Measurements from ENCODE around the gene ZNF224. TPM values are rescaled to one million over a fixed set of nuclear protein-coding genes. Genes with fewer than 3 reads are reported as not detected.

ZNF224 gene
- total RNA-seq: 65.7 TPM
- polyA plus RNA-seq: 12.3 TPM

- under 1% methylated on average over 50 of the region's 50 CpGs for WGBS
- DNase-seq (ENCODE audit: extremely low spot score): peak; percentile 95
- H3K27ac ChIP-seq (ENCODE audit: low read depth): peak within 1 kb of the TSS; percentile 42
- H3K36me3 ChIP-seq (ENCODE audit: insufficient read depth): peaks cover 3% of the 10 kb centered on the region
- H3K4me1 ChIP-seq (ENCODE audit: insufficient read depth): no peaks in the 10 kb centered on the region
- peak within 1 kb of the TSS; percentile 81 for H3K4me3 ChIP-seq (ENCODE audit: low read depth, low read length)
These were observed at the start of gene ZNF224 for GRCh38 chr19:44093931-44094765. TSS of gene ZNF224 (plus strand) at chr19:44094361. CDS start at chr19:44097874, 3,513 bp downstream.

GRCh38 chr19:44050740-44051649, 43.2 kb upstream of the ZNF224 start:
- H3K4me3 ChIP-seq (ENCODE audit: low read depth, low read length): peak overlapping the region; percentile 76
- no peak for DNase-seq (ENCODE audit: extremely low spot score)
- no peaks in the 10 kb centered on the region for H3K4me1 ChIP-seq (ENCODE audit: insufficient read depth)
- 9% methylated on average over 21 of the region's 21 CpGs for WGBS
- H3K27ac ChIP-seq (ENCODE audit: low read depth): no peak overlapping the region
- H3K36me3 ChIP-seq (ENCODE audit: insufficient read depth): no peaks in the 10 kb centered on the region

- WGBS: 1% methylated on average over 38 of the region's 38 CpGs
- peak within 1 kb of the TSS; percentile 76 for H3K4me3 ChIP-seq (ENCODE audit: low read depth, low read length)
- H3K4me1 ChIP-seq (ENCODE audit: insufficient read depth): no peaks in the 10 kb centered on the region
- DNase-seq (ENCODE audit: extremely low spot score): peak; percentile 97
- H3K36me3 ChIP-seq (ENCODE audit: insufficient read depth): no peaks in the 10 kb centered on the region
- peak within 1 kb of the TSS; percentile 64 for H3K27ac ChIP-seq (ENCODE audit: low read depth)
These were observed 42.3 kb upstream of the ZNF224 start, which contains the start of gene ZNF223 for GRCh38 chr19:44051650-44052402. TSS of gene ZNF223 (plus strand) at chr19:44052036. CDS start at chr19:44055177, 3,141 bp downstream.

- peaks cover 2% of the 10 kb centered on the region for H3K36me3 ChIP-seq (ENCODE audit: insufficient read depth)
- H3K4me3 ChIP-seq (ENCODE audit: low read depth, low read length): no peak overlapping the region
- WGBS: 93% methylated on average over 5 of the region's 5 CpGs
- H3K4me1 ChIP-seq (ENCODE audit: insufficient read depth): no peaks in the 10 kb centered on the region
- no peak overlapping the region for H3K27ac ChIP-seq (ENCODE audit: low read depth)
- DNase-seq (ENCODE audit: extremely low spot score): no peak
These were observed 38.3 kb upstream of the ZNF224 start for GRCh38 chr19:44055870-44056269.

GRCh38 chr19:44059229-44059628, 34.9 kb upstream of the ZNF224 start:
- Histone ChIP-seq H3K36me3 (ENCODE audit: insufficient read depth) (peaks cover 5% of the 10 kb centered on the region), H3K4me1 (ENCODE audit: insufficient read depth) (no peaks in the 10 kb centered on the region), H3K27ac (ENCODE audit: low read depth) (no peak overlapping the region), H3K4me3 (ENCODE audit: low read depth, low read length) (no peak overlapping the region)
- DNase-seq (ENCODE audit: extremely low spot score): no peak
- 95% methylated on average over 2 of the region's 2 CpGs for WGBS

- Histone ChIP-seq H3K4me3 (ENCODE audit: low read depth, low read length) (no peak overlapping the region), H3K36me3 (ENCODE audit: insufficient read depth) (peaks cover 5% of the 10 kb centered on the region), H3K4me1 (ENCODE audit: insufficient read depth) (no peaks in the 10 kb centered on the region), H3K27ac (ENCODE audit: low read depth) (no peak overlapping the region)
- DNase-seq (ENCODE audit: extremely low spot score): no peak
- WGBS: 93% methylated on average over 1 of the region's 1 CpG
These were observed 33.1 kb upstream of the ZNF224 start for GRCh38 chr19:44061038-44061437.

GRCh38 chr19:44066305-44066704, 27.9 kb upstream of the ZNF224 start:
- H3K4me3 ChIP-seq (ENCODE audit: low read depth, low read length): no peak overlapping the region
- WGBS: 63% methylated on average over 3 of the region's 3 CpGs
- H3K36me3 ChIP-seq (ENCODE audit: insufficient read depth): peaks cover 7% of the 10 kb centered on the region

GRCh38 chr19:44069415-44069814, 24.7 kb upstream of the ZNF224 start:
- H3K4me3 ChIP-seq (ENCODE audit: low read depth, low read length): no peak overlapping the region
- H3K27ac ChIP-seq (ENCODE audit: low read depth): no peak overlapping the region
- WGBS: 89% methylated on average over 1 of the region's 1 CpG
- peaks cover 3% of the 10 kb centered on the region for H3K36me3 ChIP-seq (ENCODE audit: insufficient read depth)
- no peaks in the 10 kb centered on the region for H3K4me1 ChIP-seq (ENCODE audit: insufficient read depth)
- no peak for DNase-seq (ENCODE audit: extremely low spot score)

More at GRCh38 chr19:44066305-44066704, 27.9 kb upstream of the ZNF224 start:
- Histone ChIP-seq H3K27ac (ENCODE audit: low read depth) (no peak overlapping the region), H3K4me1 (ENCODE audit: insufficient read depth) (no peaks in the 10 kb centered on the region)
- no peak for DNase-seq (ENCODE audit: extremely low spot score)

- Histone ChIP-seq H3K4me1 (ENCODE audit: insufficient read depth) (no peaks in the 10 kb centered on the region), H3K36me3 (ENCODE audit: insufficient read depth) (no peaks in the 10 kb centered on the region), H3K27ac (ENCODE audit: low read depth) (no peak within 1 kb of the TSS), H3K4me3 (ENCODE audit: low read depth, low read length) (peak within 1 kb of the TSS; percentile 63)
- under 1% methylated on average over 40 of the region's 40 CpGs for WGBS
- DNase-seq (ENCODE audit: extremely low spot score): peak; percentile 88
These were observed 22.2 kb upstream of the ZNF224 start, which contains the start of gene ZNF284 for GRCh38 chr19:44071824-44072542. TSS of gene ZNF284 (plus strand) at chr19:44072159. CDS start at chr19:44076390, 4,231 bp downstream.

- 16% methylated on average over 18 of the region's 18 CpGs for WGBS
- H3K27ac ChIP-seq (ENCODE audit: low read depth): no peak overlapping the region
- H3K4me1 ChIP-seq (ENCODE audit: insufficient read depth): no peaks in the 10 kb centered on the region
- peak overlapping the region; percentile 63 for H3K4me3 ChIP-seq (ENCODE audit: low read depth, low read length)
- no peaks in the 10 kb centered on the region for H3K36me3 ChIP-seq (ENCODE audit: insufficient read depth)
- DNase-seq (ENCODE audit: extremely low spot score): no peak
These were observed 21.4 kb upstream of the ZNF224 start for GRCh38 chr19:44072543-44073401.

GRCh38 chr19:44076325-44076724, 17.8 kb upstream of the ZNF224 start:
- Histone ChIP-seq H3K4me1 (ENCODE audit: insufficient read depth) (no peaks in the 10 kb centered on the region), H3K27ac (ENCODE audit: low read depth) (no peak overlapping the region), H3K4me3 (ENCODE audit: low read depth, low read length) (no peak overlapping the region), H3K36me3 (ENCODE audit: insufficient read depth) (no peaks in the 10 kb centered on the region)
- WGBS: 84% methylated on average over 2 of the region's 2 CpGs
- DNase-seq (ENCODE audit: extremely low spot score): no peak

GRCh38 chr19:44092108-44092507, 2.1 kb upstream of the ZNF224 start:
- DNase-seq (ENCODE audit: extremely low spot score): no peak
- Histone ChIP-seq H3K4me3 (ENCODE audit: low read depth, low read length) (no peak overlapping the region), H3K4me1 (ENCODE audit: insufficient read depth) (no peaks in the 10 kb centered on the region), H3K36me3 (ENCODE audit: insufficient read depth) (no peaks in the 10 kb centered on the region), H3K27ac (ENCODE audit: low read depth) (no peak overlapping the region)
- 62% methylated on average over 4 of the region's 4 CpGs for WGBS

Data from urinary bladder (tissue), 4 donors.